Retinal pigment epithelial cell (primary cell): Measurements from ENCODE around the gene FAM53B.

ENCODE experiments used
- DNase-seq: peaks from one replicate; pipeline ENCODE4 v3.0.0-alpha.2; 2010; ENCODE audit warnings: low read depth
- H3K4me3 ChIP-seq: 2 replicates; pipeline ENCODE4 v1.5.1; 2011; ENCODE audit warnings: mild to moderate bottlenecking, low read length, control low read depth, moderate library complexity
- TF ChIP-seq, protein P1 (sequence below): conservative IDR thresholded peaks from 2 replicates; pipeline ENCODE4 v1.5.1; 2011; ENCODE audit warnings: low read depth, low read length, control low read depth, inconsistent platforms

FAM53B gene

DNA sequence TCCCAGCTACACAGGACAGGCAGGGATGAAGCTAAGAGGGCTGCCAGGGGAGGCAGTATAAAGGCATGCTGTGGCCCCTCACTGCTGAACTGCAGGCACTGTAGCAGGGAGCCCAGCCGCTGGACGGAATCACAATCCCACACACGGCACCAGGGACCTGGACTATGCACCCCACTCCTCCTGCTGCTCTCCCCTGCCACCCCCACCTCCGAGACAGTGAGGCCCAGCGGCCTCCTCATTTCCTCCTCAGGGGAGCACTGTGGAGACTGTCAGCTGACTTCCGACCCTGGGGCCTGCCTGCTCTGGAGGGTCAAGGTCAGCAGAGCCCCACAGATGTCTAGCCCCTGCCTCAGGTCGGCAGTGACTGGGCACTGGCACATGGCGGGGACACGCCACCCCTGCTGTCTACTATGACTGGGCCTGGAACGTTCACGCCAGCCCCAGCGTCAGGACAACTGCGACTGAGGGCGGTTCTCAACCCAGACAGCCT is 92.7 kb downstream of the FAM53B start:
- H3K4me3 ChIP-seq, result no peak overlapping the region
- TF ChIP-seq, protein P1, sequence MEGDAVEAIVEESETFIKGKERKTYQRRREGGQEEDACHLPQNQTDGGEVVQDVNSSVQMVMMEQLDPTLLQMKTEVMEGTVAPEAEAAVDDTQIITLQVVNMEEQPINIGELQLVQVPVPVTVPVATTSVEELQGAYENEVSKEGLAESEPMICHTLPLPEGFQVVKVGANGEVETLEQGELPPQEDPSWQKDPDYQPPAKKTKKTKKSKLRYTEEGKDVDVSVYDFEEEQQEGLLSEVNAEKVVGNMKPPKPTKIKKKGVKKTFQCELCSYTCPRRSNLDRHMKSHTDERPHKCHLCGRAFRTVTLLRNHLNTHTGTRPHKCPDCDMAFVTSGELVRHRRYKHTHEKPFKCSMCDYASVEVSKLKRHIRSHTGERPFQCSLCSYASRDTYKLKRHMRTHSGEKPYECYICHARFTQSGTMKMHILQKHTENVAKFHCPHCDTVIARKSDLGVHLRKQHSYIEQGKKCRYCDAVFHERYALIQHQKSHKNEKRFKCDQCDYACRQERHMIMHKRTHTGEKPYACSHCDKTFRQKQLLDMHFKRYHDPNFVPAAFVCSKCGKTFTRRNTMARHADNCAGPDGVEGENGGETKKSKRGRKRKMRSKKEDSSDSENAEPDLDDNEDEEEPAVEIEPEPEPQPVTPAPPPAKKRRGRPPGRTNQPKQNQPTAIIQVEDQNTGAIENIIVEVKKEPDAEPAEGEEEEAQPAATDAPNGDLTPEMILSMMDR, result no peak
- no peak for DNase-seq

- TF ChIP-seq, protein P1, result no peak
- no peak for DNase-seq
- H3K4me3 ChIP-seq, result no peak overlapping the region
Observed at GRCh38 chr10:124650820-124651401, 93.3 kb downstream of the FAM53B start.

DNA sequence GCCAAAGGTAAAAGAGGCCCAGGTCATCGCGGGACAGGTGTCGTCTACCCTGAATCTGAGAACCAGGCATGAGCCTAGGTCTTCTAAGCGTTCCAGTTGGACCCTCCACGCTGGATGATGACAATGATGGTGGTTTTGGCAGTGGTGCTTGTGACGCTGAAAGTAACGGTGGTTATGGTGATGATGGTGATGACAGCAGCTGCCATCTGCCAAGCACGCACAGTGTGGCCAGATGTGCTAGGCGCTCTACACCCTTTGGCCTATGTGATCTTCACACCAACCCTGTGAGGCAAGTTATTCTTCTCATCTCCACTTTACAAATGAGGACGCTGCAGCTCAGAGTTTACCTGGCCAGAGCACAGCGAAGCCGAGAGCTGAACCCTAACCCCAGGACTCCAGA is 93.9 kb downstream of the FAM53B start:
- no peak overlapping the region for H3K4me3 ChIP-seq
- TF ChIP-seq, protein P1, result no peak

GRCh38 chr10:124649214-124649613 is 95.0 kb downstream of the FAM53B start:
- TF ChIP-seq, protein P1, result no peak
- no peak overlapping the region for H3K4me3 ChIP-seq
- no peak for DNase-seq

More for the DNA sequence above, 93.9 kb downstream of the FAM53B start:
- no peak for DNase-seq

- TF ChIP-seq, protein P1, result no peak
- no peak overlapping the region for H3K4me3 ChIP-seq
- DNase-seq, result peak; percentile 43
Observed at GRCh38 chr10:124648738-124649137, 95.4 kb downstream of the FAM53B start.

DNA sequence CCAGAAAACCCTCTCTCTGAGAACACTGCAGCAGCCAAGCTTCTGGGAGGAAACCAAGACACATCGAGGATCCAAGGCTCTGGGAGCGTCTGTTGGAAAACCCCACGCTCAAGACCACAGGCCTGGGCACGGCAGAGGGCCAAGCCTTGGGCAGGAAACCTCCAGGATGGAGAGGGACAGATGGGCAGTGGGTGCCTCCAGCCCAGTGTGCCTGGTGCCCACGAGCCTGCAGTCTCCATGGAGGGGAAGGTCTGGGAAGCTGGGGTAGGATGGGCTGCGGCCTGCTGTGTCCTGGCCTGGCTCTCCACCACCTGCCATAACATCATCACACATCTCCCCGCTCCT is 96.1 kb downstream of the FAM53B start:
- no peak overlapping the region for H3K4me3 ChIP-seq
- DNase-seq, result no peak
- TF ChIP-seq, protein P1, result no peak

GRCh38 chr10:124647421-124648130 is 96.6 kb downstream of the FAM53B start:
- DNase-seq, result no peak
- no peak overlapping the region for H3K4me3 ChIP-seq

More at GRCh38 chr10:124647421-124648130, 96.6 kb downstream of the FAM53B start:
- TF ChIP-seq, protein P1, result peak; percentile 41
